WTC11 (cell line): ENCODE data around the gene KLHL29. TPM values are rescaled to one million over a fixed set of nuclear protein-coding genes. Genes with fewer than 3 reads are reported as not detected.

Experiments used
- ATAC-seq: fragments of 200-7000 bp; cut with Tn5 transposase; 2 replicates; pipeline ENCODE4 v1.10.0; 2021; ENCODE audit warnings: mild to moderate bottlenecking, moderate library complexity
- CTCF ChIA-PET: fragments of 300-600 bp; sonication (Branson Sonifier 250); formaldehyde crosslinking; loops from one replicate; lab custom pipeline; 2021; ENCODE audit warnings: antibody characterized with exemption; lab: Charles Lee
- POLR2A ChIA-PET: fragments of 350-600 bp; sonication (Branson Sonifier 250); formaldehyde crosslinking; loops from one replicate; lab custom pipeline; 2021; ENCODE audit warnings: antibody characterized with exemption; lab: Charles Lee
- DNase-seq: peaks from one replicate; pipeline ENCODE4 v3.0.0; 2021; ENCODE audit warnings: low spot score
- H3K27ac Mint-ChIP-seq: 2 replicates; pipeline ENCODE4 v1.8.0; 2021; ENCODE audit warnings: mixed read lengths
- H3K27me3 Mint-ChIP-seq: 2 replicates; pipeline ENCODE4 v1.8.0; 2021; ENCODE audit warnings: low read depth, mild to moderate bottlenecking, moderate library complexity, mixed read lengths
- H3K36me3 Mint-ChIP-seq: 2 replicates; pipeline ENCODE4 v1.8.0; 2021; ENCODE audit warnings: mixed read lengths
- H3K4me1 Mint-ChIP-seq: 2 replicates; pipeline ENCODE4 v1.8.0; 2022; ENCODE audit warnings: mixed read lengths
- H3K4me3 Mint-ChIP-seq: 2 replicates; pipeline ENCODE4 v1.8.0; 2021; ENCODE audit warnings: mild to moderate bottlenecking, moderate library complexity, mixed read lengths
- H3K9me3 Mint-ChIP-seq: 2 replicates; pipeline ENCODE4 v1.8.0; 2021; ENCODE audit warnings: mixed read lengths
- CREM ChIP-seq: sonication (generic); formaldehyde crosslinking; IDR thresholded peaks from 2 replicates; pipeline ENCODE4 v1.8.1; 2022; ENCODE audit warnings: mild to moderate bottlenecking, missing genetic modification reagents, moderate library complexity
- CTCF ChIP-seq: fragments of 200-600 bp; IDR thresholded peaks from 2 replicates; pipeline ENCODE4 v1.8.0; 2022; ENCODE audit warnings: antibody characterized with exemption
- E2F4 ChIP-seq: sonication (generic); formaldehyde crosslinking; IDR thresholded peaks from 2 replicates; pipeline ENCODE4 v1.8.1; 2022; ENCODE audit warnings: low read depth, mild to moderate bottlenecking, moderate library complexity, missing genetic modification reagents, borderline replicate concordance
- EMX1 ChIP-seq: fragments of 250-450 bp; sonication (Bioruptor Pico); IDR thresholded peaks from 2 replicates; pipeline ENCODE4 v1.8.0; 2021; ENCODE audit warnings: mild to moderate bottlenecking
- ETV6 ChIP-seq: sonication (generic); formaldehyde crosslinking; IDR thresholded peaks from 2 replicates; pipeline ENCODE4 v1.8.1; 2022; ENCODE audit warnings: mild to moderate bottlenecking, missing genetic modification reagents
- GRHL2 ChIP-seq: fragments of 250-450 bp; sonication (Bioruptor Pico); IDR thresholded peaks from 2 replicates; pipeline ENCODE4 v1.8.0; 2022; ENCODE audit warnings: mild to moderate bottlenecking, moderate library complexity; ENCODE audit not compliant: insufficient replicate concordance, severe bottlenecking
- JUN ChIP-seq: sonication (generic); formaldehyde crosslinking; IDR thresholded peaks from 2 replicates; pipeline ENCODE4 v1.8.0; 2023; ENCODE audit warnings: mild to moderate bottlenecking, missing genetic modification reagents
- MAX ChIP-seq: sonication (generic); formaldehyde crosslinking; IDR thresholded peaks from 2 replicates; pipeline ENCODE4 v1.8.0; 2022; ENCODE audit warnings: mild to moderate bottlenecking, missing genetic modification reagents
- MYBL2 ChIP-seq: sonication (generic); formaldehyde crosslinking; IDR thresholded peaks from 2 replicates; pipeline ENCODE4 v1.8.1; 2023; ENCODE audit warnings: mild to moderate bottlenecking, moderate library complexity, missing genetic modification reagents
- NFYB ChIP-seq: sonication (generic); formaldehyde crosslinking; conservative IDR thresholded peaks from 2 replicates; pipeline ENCODE4 v1.8.0; 2022; ENCODE audit warnings: low read depth, missing genetic modification reagents
- NR2C2 ChIP-seq: sonication (generic); formaldehyde crosslinking; IDR thresholded peaks from 2 replicates; pipeline ENCODE4 v1.8.0; 2022; ENCODE audit warnings: mild to moderate bottlenecking, missing genetic modification reagents
- PRRX2 ChIP-seq: fragments of 250-450 bp; sonication (Bioruptor Pico); IDR thresholded peaks from 2 replicates; pipeline ENCODE4 v1.8.0; 2021; ENCODE audit warnings: mild to moderate bottlenecking
- RORB ChIP-seq: fragments of 250-450 bp; sonication (Bioruptor Pico); IDR thresholded peaks from 2 replicates; pipeline ENCODE4 v1.9.0; 2021; ENCODE audit warnings: mild to moderate bottlenecking
- SMAD3 ChIP-seq: sonication (generic); formaldehyde crosslinking; IDR thresholded peaks from 2 replicates; pipeline ENCODE4 v1.8.0; 2022; ENCODE audit warnings: missing genetic modification reagents, mild to moderate bottlenecking, borderline replicate concordance
- SOX15 ChIP-seq: fragments of 250-450 bp; sonication (Bioruptor Pico); IDR thresholded peaks from 2 replicates; pipeline ENCODE4 v1.9.0; 2021; ENCODE audit warnings: mild to moderate bottlenecking
- STAT6 ChIP-seq: sonication (generic); formaldehyde crosslinking; conservative IDR thresholded peaks from 2 replicates; pipeline ENCODE4 v1.8.1; 2023; ENCODE audit warnings: mild to moderate bottlenecking, low read depth, missing genetic modification reagents, moderate library complexity
- TP53 ChIP-seq: sonication (generic); formaldehyde crosslinking; IDR thresholded peaks from 2 replicates; pipeline ENCODE4 v1.8.1; 2023; ENCODE audit warnings: mild to moderate bottlenecking, missing genetic modification reagents
- ZBTB21 ChIP-seq: sonication (generic); formaldehyde crosslinking; IDR thresholded peaks from 2 replicates; pipeline ENCODE4 v1.8.1; 2023; ENCODE audit warnings: mild to moderate bottlenecking, missing genetic modification reagents, borderline replicate concordance
- ZMAT4 ChIP-seq: fragments of 250-450 bp; sonication (Bioruptor Pico); IDR thresholded peaks from 2 replicates; pipeline ENCODE4 v1.9.0; 2021; ENCODE audit warnings: mild to moderate bottlenecking
- ZNF219 ChIP-seq: sonication (generic); formaldehyde crosslinking; IDR thresholded peaks from 2 replicates; pipeline ENCODE4 v1.8.0; 2023; ENCODE audit warnings: missing genetic modification reagents, mild to moderate bottlenecking, borderline replicate concordance
- ZNF263 ChIP-seq: sonication (generic); formaldehyde crosslinking; IDR thresholded peaks from 2 replicates; pipeline ENCODE4 v1.8.1; 2022; ENCODE audit warnings: low read depth, mild to moderate bottlenecking, moderate library complexity, missing genetic modification reagents
- ZNF512 ChIP-seq: sonication (generic); formaldehyde crosslinking; IDR thresholded peaks from 2 replicates; pipeline ENCODE4 v1.8.1; 2022; ENCODE audit warnings: missing genetic modification reagents, borderline replicate concordance
- total RNA-seq: library from RNA; stranded (reverse); gene quantifications from 3 replicates; pipeline ENCODE4 v1.2.3, GENCODE V29; 2021

KLHL29 gene
- total RNA-seq, 1 experiment from 2014 or later = 7.1 TPM

GRCh38 chr2:23430263-23430662, 45.3 kb downstream of the KLHL29 start:
- Mint-ChIP-seq H3K4me3 (no peak overlapping the region), H3K4me1 (peaks cover 23% of the 10 kb centered on the region), H3K27ac (no peak overlapping the region), H3K36me3 (no peaks in the 10 kb centered on the region), H3K27me3 (no peaks in the 10 kb centered on the region), H3K9me3 (no peaks in the 10 kb centered on the region)
- DNase-seq (no peak), ATAC-seq (no peak)
- POLR2A ChIA-PET = no interaction called here
- no peak for TF ChIP-seq ETV6
- TF ChIP-seq ZNF263 (CRISPR knock-in tag) = no peak
- no peak for TF ChIP-seq SMAD3 (CRISPR knock-in tag)
- no peak for TF ChIP-seq MAX
- TF ChIP-seq CREM = no peak
- TF ChIP-seq CTCF = no peak
- no peak for TF ChIP-seq NFYB (CRISPR knock-in tag)
- no peak for TF ChIP-seq TP53 (CRISPR knock-in tag)
- TF ChIP-seq SOX15 (CRISPR knock-in tag) = no peak
- TF ChIP-seq RORB (CRISPR knock-in tag) = no peak
- TF ChIP-seq ZNF512 (CRISPR knock-in tag) = no peak
- TF ChIP-seq STAT6 = no peak
- no peak for TF ChIP-seq JUN
- TF ChIP-seq GRHL2 (CRISPR knock-in tag) = no peak
- CTCF ChIA-PET = interaction anchor here (1.0 kb wide), 1 partner anchor 15 kb away, joined by 3 read pairs; no protein-coding TSS in a partner anchor

GRCh38 chr2:23432531-23432930, 47.6 kb downstream of the KLHL29 start:
- Mint-ChIP-seq H3K4me3 (no peak overlapping the region), H3K9me3 (peaks cover 7% of the 10 kb centered on the region), H3K27me3 (no peaks in the 10 kb centered on the region), H3K36me3 (peaks cover 7% of the 10 kb centered on the region), H3K4me1 (peaks cover 36% of the 10 kb centered on the region), H3K27ac (no peak overlapping the region)
- no peak for TF ChIP-seq ZNF219 (CRISPR knock-in tag)
- TF ChIP-seq PRRX2 (CRISPR knock-in tag) = no peak
- TF ChIP-seq E2F4 = no peak
- no peak for ATAC-seq
- ChIA-PET POLR2A (no interaction called here), CTCF (no interaction called here)
- DNase-seq = no peak

- POLR2A ChIA-PET = no interaction called here
- DNase-seq (no peak), ATAC-seq (no peak)
- H3K36me3 Mint-ChIP-seq = peaks cover 10% of the 10 kb centered on the region
- H3K4me3 Mint-ChIP-seq = no peak overlapping the region
- H3K4me1 Mint-ChIP-seq = peaks cover 36% of the 10 kb centered on the region
- peaks cover 10% of the 10 kb centered on the region for H3K9me3 Mint-ChIP-seq
- CTCF ChIA-PET = interaction anchor here (1.3 kb wide), 1 partner anchor 18 kb away, joined by 4 read pairs; no protein-coding TSS in a partner anchor
- TF ChIP-seq ZBTB21 (no peak), ZMAT4 (CRISPR knock-in tag) (no peak), NR2C2 (CRISPR knock-in tag) (no peak), MYBL2 (no peak), EMX1 (CRISPR knock-in tag) (no peak)
- no peaks in the 10 kb centered on the region for H3K27me3 Mint-ChIP-seq
- H3K27ac Mint-ChIP-seq = no peak overlapping the region
These were observed 48.3 kb downstream of the KLHL29 start for GRCh38 chr2:23433282-23433681.
